Measurements from ENCODE around the gene CDHR3.
"Not testable (repeated sequence)": the region's sequence is repeated elsewhere in the genome, so short reads cannot be mapped to it uniquely, and the experiment has no call there.

Gene CDHR3

GRCh38 chr7:105972276-105972675, 9.2 kb downstream of the CDHR3 start:
- no peak for DNase-seq

GRCh38 chr7:105974471-105974870, 11.4 kb downstream of the CDHR3 start:
- DNase-seq: no peak

DNA sequence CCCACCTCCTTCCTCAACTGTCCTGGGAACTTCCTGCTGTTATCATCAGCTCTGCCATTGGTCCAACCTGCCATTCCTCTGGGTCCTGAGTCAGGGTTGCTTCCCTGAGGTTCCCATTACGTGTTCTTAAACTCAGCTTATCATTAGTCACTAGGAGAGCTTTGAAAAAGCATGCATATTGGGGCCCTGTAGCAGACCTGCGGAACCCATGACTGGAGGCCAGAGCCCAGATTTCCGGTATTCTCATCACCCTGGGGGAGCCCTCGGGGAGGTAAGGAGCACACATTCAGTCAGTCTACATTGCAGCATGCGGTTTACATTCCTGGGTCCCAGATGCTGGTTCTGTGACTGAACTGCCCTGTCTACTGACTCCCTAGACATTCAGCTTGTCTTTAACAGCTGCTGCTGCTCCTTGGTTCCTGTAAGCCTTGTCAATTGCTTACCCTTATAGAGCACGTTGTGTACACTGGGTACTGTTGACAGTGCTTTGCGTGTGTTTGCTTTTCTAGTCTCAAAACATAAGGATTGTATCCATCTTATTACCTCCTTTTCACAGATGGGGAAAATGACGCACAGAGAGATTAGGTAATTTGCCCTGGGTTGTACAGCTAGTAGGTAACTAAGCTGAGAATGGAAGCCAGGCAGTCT, 12.8 kb downstream of the CDHR3 start:
- peak; percentile 51 for DNase-seq

GRCh38 chr7:105976868-105977267, 13.8 kb downstream of the CDHR3 start:
- no peak for DNase-seq

DNA sequence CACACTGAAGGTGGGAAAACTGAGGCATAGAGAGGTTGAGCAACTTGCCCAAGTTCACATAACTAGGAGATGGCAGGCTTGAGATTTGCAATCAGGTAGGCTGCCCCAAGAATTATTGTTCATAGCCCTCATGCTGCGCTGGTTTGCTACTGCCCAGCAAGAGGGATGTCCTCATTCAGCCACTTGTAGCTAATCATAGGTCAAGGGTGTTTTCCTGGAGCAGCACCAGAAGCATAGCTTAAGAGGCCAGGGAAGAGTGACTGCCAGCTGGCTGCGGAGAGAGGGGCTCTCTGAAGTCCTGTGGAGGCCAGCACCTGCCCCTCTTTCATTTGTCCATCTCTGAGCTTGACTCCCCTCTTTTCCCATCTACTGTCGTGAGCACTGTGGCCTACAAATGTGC, 15.0 kb downstream of the CDHR3 start:
- DNase-seq: peak; percentile 43

DNA sequence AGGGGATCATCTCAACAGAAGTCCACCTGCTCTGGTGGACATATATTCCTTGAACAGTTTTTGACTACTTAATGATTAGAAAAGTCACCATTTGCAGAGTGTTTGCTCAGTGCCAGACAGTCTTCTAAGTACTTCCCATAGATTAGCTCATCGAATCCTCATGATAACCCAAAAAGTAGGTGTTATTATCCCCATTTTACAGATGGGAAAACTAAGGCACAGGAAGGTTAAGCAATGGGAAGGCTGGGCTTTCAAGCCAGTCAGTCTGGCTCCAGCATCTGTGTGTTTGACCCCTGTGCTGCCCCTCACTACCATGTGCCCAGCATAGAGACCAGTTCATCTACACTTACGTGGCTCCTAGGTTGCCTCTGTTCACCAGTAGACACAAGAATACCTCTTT, 15.9 kb downstream of the CDHR3 start:
- DNase-seq: no peak

DNA sequence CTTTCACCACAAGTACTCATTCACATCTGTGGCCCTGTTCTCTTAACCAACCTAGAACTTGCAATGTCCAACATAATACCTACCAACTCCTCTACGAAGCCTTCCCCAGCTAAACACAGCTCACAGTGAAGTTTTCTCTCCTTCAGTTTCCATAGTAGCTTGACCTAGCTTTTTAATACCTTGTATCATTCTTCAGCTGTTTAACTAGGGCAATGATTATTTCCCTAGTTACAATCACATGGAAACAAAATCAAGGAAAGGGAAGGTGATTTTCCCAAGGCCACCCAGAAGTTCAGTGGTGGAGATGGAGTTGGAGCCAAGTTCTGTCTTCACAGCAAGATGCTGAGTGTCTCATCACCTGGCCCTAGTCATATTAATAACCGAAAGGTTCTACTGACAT, 16.3 kb downstream of the CDHR3 start:
- no peak for DNase-seq

DNA sequence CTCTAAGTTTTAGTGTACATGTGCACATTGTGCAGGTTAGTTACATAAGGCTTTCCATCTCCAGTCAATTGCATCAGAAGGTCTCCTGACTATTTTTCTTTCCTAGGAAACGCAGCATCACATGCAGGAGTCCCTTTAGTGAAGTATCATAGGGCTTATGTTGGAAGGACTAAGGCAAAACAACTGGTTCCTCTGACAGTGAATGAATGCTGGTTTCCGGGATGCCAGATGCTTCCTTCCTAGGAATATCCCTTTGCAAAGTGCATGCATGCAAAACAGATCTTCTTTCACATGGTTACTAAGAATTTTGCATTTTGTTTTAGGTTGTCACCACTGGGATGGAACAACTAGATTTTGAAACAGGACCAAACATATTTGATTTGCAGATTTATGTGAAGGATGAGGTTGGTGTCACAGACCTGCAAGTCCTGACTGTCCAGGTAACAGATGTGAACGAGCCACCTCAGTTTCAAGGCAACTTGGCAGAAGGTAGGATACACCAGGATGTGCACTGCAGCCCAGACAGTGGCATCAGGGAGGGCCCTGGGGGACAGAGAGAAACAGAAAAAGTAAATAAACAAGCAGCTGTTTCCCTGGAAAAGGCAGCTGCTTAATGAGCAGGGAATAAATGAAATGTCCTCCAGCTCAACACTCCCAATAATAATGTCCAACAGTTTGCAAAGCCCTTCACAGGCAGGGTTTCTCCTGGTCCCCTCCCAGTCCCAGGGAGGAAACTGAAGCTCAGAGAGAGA, 17.8 kb downstream of the CDHR3 start:
- DNase-seq: peak; percentile 43

GRCh38 chr7:105982388-105982787, 19.3 kb downstream of the CDHR3 start:
- no peak for DNase-seq

GRCh38 chr7:105984808-105985207, 21.7 kb downstream of the CDHR3 start:
- not testable (repeated sequence) for DNase-seq

GRCh38 chr7:105985229-105985628, 22.2 kb downstream of the CDHR3 start:
- peak; percentile 47 for DNase-seq

DNA sequence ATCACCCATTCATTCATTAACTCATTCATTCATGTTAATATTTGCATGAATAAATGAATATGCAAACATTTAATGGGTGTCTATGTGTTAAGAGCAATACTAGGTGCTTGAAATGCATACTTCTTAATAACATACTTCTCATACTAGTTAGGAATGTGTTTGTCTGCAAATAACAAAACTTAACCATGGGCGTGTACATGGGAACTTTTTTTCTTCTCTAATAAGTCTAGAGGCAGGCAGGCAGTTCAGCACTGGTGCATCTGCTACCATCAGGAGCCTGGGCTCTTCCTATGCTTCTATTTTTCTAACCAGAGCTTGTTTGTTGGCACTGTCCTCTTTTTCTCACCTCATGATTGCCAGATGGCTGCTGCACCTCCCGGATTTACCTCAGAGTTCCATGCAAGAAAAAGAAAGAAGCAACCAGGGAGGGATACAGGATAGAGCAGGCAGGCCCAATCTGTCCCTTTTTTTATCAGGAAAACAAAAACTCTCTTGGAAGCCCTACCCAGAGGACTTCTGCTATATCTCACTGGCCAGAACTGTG, 22.7 kb downstream of the CDHR3 start:
- no peak for DNase-seq

GRCh38 chr7:105987046-105987445, 24.0 kb downstream of the CDHR3 start:
- peak; percentile 40 for DNase-seq

- no peak for DNase-seq
These were observed 25.2 kb downstream of the CDHR3 start for GRCh38 chr7:105988276-105988675.

DNA sequence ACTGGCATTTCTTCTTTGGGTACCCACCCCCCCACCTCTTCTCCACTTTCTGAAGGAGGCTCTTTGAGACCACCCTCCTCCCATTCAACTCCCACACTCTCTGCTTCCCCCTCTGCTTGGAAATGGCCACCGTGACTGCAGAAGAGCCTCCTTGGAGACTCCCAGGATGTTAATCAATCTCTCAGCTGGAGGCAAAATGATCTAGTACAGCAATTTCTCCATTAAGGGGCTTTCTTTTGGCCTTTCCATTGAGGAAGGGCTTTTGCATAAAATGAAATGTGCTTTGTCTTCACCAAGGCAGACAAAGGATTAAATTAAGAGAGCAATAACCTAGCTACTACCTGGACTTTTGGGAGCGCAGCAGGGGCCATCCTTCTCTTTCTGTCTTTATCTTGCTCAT, 26.1 kb downstream of the CDHR3 start:
- DNase-seq: no peak

DNA sequence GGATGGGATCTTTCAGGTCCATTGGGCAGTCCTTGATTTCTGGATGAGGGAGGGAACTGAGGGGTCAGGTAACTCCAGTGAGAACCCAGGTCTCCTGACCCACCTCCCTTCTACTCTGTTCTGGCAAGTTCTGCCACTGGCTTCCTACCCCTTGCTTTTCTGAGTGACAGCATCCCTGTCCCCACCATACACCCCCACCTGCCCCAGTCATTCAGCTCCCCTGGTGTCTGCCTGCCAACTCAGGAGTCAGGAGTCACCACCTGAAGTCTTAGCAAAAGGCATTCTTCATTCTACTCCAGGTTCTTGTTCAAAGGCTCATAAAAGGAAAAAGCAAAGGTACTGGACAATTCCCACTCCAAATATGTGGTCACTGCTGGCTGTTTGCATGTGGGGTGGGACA, 26.6 kb downstream of the CDHR3 start:
- no peak for DNase-seq

DNA sequence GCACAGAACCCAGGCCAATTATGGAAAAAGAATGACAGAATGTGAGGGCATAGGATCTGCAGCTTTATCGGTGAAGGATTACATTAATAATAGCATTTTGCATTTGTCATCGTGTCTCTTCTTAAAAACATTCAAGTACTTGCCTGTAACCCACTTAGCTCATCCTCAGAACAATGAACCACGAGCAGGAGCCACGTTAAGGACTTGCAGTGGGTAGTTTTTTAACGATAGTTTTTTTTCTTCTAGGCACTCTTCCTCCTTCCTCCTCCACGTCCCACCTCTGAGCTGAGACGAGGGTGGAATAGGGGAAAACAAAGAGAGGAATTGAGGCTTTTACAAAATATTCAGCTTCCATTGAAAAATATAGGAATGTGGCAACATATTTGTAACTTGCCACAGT, 27.1 kb downstream of the CDHR3 start:
- DNase-seq: no peak

- no peak for DNase-seq
These were observed 27.8 kb downstream of the CDHR3 start for GRCh38 chr7:105990727-105991453.

- no peak for DNase-seq
These were observed 29.8 kb downstream of the CDHR3 start for GRCh38 chr7:105992905-105993304.

DNA sequence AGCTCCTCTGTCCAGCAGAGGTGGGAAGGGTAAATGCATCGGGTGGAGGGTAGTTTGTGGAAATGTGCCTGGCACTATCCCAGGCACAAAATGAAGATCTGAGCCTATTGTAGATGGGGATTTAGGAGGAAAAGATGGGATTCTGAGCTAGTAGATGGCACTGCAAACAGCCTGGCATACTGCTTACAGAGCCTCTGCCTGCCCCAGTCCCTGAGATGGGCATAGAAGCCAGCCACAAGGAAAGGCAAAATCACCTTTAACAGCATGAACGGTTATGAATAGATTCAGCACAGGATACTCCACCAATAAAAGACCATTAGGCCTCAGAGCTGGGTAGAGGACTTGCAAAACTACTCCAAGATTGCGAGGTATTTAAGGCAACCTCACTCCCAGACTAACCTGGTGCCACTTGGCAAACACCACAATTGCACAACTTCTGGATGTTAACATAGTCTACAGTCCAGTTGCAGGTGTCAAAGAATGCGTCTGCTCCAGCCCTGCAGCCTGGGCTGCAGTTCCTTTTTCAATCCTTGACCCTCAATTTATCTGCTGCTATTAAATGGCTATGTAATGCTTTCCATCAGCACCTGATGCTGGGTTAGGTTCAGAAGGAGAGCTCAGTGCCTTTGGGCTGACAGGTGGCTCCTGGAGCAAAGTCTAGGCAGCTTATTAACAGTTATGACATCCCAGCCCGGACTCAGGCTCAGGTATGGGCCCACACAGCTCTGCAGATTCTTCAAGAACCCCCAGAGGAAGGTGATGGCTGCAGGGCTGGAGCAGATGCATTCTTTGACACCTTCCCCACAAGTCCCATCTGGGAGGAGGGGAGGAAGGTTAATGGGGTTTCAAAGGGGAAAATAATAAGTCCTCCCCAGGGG, 34.0 kb downstream of the CDHR3 start:
- DNase-seq: no peak

DNA sequence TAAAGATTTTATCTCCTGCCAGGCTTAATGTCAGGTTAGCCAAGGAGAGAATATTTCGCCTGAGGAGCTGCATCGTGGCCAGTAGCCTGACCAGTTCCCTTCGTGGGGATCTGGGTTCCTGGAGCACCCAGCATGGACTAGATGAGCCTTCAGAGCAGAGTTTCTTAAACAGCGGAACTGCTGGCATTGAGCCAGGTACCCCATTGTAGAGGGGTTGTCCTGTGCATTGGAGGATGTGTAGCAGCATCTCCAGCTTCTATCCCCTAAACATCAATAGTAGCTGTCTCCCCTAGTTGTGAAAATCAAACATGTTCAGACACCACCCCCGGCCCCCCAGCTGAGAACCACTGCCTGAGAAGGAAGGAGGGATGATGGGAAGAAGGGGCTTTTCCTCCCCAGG, 36.2 kb downstream of the CDHR3 start:
- no peak for DNase-seq

DNA sequence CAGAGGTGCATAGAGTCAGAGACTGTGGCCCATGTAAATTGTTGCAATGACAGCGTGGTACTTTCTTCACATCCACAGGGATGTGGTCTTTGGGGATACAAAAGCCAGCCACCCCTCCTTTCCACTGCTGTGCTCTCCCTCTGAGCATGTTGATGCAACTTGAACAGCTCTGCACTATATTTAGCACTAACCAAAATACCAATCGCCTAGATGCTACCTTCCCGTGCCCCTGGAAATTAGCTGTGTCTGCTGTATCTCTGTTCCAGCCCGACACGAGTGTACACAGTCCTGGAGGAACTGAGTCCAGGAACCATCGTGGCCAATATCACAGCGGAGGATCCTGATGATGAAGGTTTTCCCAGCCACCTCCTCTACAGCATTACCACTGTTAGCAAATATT, 38.1 kb downstream of the CDHR3 start:
- no peak for DNase-seq

- DNase-seq: no peak
These were observed 38.8 kb downstream of the CDHR3 start for GRCh38 chr7:106001886-106002285.

Data from NCI-H2029 treated with DMSO at 0.1 percent for 48 hours (cell line).